PC-3 (cell line): ENCODE results near the gene HECW1.

Experiments
- EZH2 ChIP-seq: fragments of 300-600 bp; sonication (generic); IDR thresholded peaks from one replicate; pipeline ENCODE4 v1.6.1; 2017; ENCODE audit warnings: antibody characterized with exemption, mild to moderate bottlenecking, low read length; ENCODE audit not compliant: unreplicated experiment
- EZH2phosphoT487 ChIP-seq: fragments of 300-600 bp; sonication (generic); IDR thresholded peaks from 2 replicates; pipeline ENCODE4 v1.6.1; 2018; ENCODE audit warnings: mild to moderate bottlenecking, antibody characterized with exemption, low read length, borderline replicate concordance
- TF ChIP-seq, protein P1 (sequence below): fragments of 300-600 bp; sonication (generic); conservative IDR thresholded peaks from 2 replicates; pipeline ENCODE4 v1.5.1; 2017; ENCODE audit warnings: antibody characterized with exemption, low read depth, mild to moderate bottlenecking, low read length

DNA sequence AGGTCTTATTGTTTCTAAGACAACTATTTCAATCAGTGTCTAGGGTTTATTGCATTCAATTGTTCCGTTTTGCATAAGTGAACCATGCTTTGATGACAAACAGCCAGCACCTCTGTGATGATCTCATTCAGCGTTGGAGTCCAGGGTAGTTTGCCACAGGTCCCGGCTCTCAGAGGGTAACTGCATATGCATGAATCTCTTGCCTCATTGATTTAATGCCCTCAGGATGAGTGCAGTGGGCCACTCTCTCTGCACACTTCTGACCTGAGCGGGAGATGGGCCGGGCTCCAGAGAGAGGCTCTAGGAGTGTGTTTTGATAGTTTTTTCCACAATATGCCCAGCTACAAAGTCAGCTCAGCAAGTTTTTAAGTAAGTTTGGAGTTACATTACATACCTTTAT lies 83.9 kb downstream of the HECW1 start:
- TF ChIP-seq, protein P1, sequence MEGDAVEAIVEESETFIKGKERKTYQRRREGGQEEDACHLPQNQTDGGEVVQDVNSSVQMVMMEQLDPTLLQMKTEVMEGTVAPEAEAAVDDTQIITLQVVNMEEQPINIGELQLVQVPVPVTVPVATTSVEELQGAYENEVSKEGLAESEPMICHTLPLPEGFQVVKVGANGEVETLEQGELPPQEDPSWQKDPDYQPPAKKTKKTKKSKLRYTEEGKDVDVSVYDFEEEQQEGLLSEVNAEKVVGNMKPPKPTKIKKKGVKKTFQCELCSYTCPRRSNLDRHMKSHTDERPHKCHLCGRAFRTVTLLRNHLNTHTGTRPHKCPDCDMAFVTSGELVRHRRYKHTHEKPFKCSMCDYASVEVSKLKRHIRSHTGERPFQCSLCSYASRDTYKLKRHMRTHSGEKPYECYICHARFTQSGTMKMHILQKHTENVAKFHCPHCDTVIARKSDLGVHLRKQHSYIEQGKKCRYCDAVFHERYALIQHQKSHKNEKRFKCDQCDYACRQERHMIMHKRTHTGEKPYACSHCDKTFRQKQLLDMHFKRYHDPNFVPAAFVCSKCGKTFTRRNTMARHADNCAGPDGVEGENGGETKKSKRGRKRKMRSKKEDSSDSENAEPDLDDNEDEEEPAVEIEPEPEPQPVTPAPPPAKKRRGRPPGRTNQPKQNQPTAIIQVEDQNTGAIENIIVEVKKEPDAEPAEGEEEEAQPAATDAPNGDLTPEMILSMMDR: no peak
- no peak for TF ChIP-seq EZH2
- no peak for TF ChIP-seq EZH2phosphoT487
